ENCODE measurements around the gene ZNF655. TPM values are rescaled to one million over a fixed set of nuclear protein-coding genes. Genes with fewer than 3 reads are reported as not detected.

Gene ZNF655
- total RNA-seq: 44.4 and 51.4 TPM in 2 replicates

GRCh38 chr7:99558306-99559174 is at the start of gene ZNF655:
Gene ZNF655 (plus strand): TSS chr7:99558642. CDS start chr7:99560560, 1,918 bp downstream.

GRCh38 chr7:99551767-99552463 is 6.5 kb upstream of the ZNF655 start, which contains the start of gene FAM200A:
Gene FAM200A (minus strand): TSS chr7:99552114. CDS start chr7:99548407, 3,707 bp downstream.

GRCh38 chr7:99597762-99598501 is 39.5 kb downstream of the ZNF655 start, which contains the start of gene TMEM225B:
Gene TMEM225B (plus strand): TSS chr7:99598267. CDS start chr7:99604389, 6,122 bp downstream.

GRCh38 chr7:99616359-99617191 is 58.1 kb downstream of the ZNF655 start, which contains the start of gene ZSCAN25:
Gene ZSCAN25 (plus strand): TSS chr7:99616946. CDS start chr7:99619607, 2,661 bp downstream.

Other genes starting within 250 kb of the ZNF655 start
- gene ARPC1A, start 232.7 kb upstream of the ZNF655 start, total RNA-seq: 241 and 242 TPM in 2 replicates
- gene ARPC1B, start 183.9 kb upstream of the ZNF655 start, total RNA-seq: 818 and 938 TPM in 2 replicates
- gene PDAP1, start 150.0 kb upstream of the ZNF655 start, total RNA-seq: 45.3 and 47.7 TPM in 2 replicates
- gene BUD31, start 149.7 kb upstream of the ZNF655 start, total RNA-seq: 153 and 167 TPM in 2 replicates
- gene PTCD1, start 119.8 kb upstream of the ZNF655 start, total RNA-seq: 5.0 and 6.7 TPM in 2 replicates
- gene CPSF4, start 119.7 kb upstream of the ZNF655 start, total RNA-seq: 17.2 and 18.4 TPM in 2 replicates
- 310 and 525 TPM in 2 replicates for gene ATP5MF, start 92.5 kb upstream of the ZNF655 start, total RNA-seq
- 5.3 and 7.2 TPM in 2 replicates for gene ZNF789, start 85.8 kb upstream of the ZNF655 start, total RNA-seq
- gene ZNF394, start 58.4 kb upstream of the ZNF655 start, total RNA-seq: 26.2 TPM in 2 replicates
- gene ZKSCAN5, start 54.0 kb upstream of the ZNF655 start, total RNA-seq: 11.6 and 11.8 TPM in 2 replicates
- 4.8 and 5.2 TPM in 2 replicates for gene FAM200A, start 6.5 kb upstream of the ZNF655 start, total RNA-seq
- 0.62 and 2.4 TPM in 2 replicates for gene TMEM225B, start 39.6 kb downstream of the ZNF655 start, total RNA-seq
- 8.8 and 10.3 TPM in 2 replicates for gene ZSCAN25, start 58.3 kb downstream of the ZNF655 start, total RNA-seq
- not detected in 2 replicates for gene CYP3A5, start 121.4 kb downstream of the ZNF655 start, total RNA-seq
- gene CYP3A7, start 176.6 kb downstream of the ZNF655 start, total RNA-seq: not detected in 2 replicates
- gene CYP3A4, start 225.5 kb downstream of the ZNF655 start, total RNA-seq: not detected in 2 replicates

Data from aortic smooth muscle cell (primary cell).